HG03039 (cell line): Measurements from ENCODE around the gene GAREM1.
"Not testable (repeated sequence)": the region's sequence is repeated elsewhere in the genome, so short reads cannot be mapped to it uniquely, and the experiment has no call there.

ENCODE experiments used
- ATAC-seq: cut with Tn5 transposase; IDR thresholded peaks from one replicate; pipeline ENCODE4 v1.9.1; 2021; ENCODE audit warnings: mild to moderate bottlenecking, moderate library complexity; ENCODE audit not compliant: unreplicated experiment

GAREM1 gene

DNA sequence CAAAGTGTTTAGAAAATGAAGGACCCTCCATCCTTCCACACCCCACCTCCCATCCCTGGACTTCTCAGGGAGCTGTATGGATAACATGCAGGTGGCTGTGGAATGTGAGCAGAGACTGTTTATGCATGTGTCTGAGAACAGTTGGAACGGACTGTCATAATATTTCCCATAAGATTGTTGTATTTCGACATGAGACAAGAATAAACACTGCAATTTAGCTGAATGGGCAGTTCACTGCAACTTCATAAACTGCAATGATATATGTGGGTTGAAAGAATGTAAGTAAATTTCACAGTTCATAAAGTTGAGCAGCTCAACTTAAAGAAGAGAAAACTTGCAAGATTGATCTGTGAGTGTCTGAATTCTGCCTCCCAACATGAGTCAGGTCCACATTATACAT lies 206.3 kb downstream of the GAREM1 start:
- ATAC-seq = no peak

DNA sequence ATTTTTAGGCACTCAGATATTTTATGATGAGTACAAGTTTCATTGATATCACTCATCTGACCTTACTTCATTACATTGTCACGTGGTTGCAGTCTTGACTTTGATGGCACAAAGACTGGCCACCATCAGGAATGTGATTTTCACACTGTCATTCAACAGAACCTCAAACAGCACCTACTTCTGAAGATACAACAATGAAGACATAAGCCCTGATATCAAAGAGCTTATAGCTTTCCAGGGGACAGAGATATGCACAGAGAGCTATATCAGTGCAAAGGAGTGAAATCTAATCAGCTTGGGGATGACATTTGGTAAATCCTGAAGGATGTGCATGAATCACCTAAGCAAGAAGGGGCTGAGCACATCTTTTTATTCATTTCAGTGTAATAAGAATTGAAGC lies 208.6 kb downstream of the GAREM1 start:
- ATAC-seq = no peak

DNA sequence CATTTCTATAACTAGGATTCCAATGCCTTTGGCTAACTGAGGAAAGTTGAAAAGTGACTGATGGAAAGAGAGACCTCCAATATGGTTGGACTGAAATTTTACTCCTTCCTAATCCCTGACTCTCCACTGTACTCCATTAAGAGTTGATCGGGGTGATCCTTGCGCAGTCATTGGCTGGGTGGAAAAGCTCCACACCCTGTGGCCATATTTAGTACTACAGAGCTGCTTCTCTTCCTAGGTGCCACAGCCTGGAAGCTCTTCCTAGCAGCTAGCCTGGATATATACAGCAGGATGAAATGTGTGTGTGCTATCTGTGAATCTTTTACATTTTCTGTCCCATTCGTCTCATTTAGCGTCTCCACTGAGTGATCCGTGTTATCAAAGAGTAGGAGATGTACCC lies 209.7 kb downstream of the GAREM1 start:
- ATAC-seq = no peak

DNA sequence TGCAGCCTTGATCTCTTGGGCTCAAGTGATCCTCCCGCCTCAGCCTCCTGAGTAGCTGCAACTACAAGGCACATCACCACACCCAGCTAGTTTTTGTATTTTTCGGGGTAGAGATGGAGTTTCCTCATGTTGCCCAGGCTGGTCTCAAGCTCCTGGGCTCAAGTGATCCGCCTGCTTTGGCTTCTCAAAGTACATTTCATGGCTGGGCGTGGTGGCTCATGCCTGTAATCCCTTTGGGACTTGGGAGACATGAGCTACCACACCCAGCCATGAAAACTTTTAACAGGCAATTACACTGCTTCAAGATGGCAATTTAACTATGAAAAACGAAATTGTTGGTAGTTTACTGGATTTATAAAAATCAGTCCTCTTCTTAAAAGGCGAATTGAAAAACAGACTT lies 211.1 kb downstream of the GAREM1 start:
- no peak for ATAC-seq

DNA sequence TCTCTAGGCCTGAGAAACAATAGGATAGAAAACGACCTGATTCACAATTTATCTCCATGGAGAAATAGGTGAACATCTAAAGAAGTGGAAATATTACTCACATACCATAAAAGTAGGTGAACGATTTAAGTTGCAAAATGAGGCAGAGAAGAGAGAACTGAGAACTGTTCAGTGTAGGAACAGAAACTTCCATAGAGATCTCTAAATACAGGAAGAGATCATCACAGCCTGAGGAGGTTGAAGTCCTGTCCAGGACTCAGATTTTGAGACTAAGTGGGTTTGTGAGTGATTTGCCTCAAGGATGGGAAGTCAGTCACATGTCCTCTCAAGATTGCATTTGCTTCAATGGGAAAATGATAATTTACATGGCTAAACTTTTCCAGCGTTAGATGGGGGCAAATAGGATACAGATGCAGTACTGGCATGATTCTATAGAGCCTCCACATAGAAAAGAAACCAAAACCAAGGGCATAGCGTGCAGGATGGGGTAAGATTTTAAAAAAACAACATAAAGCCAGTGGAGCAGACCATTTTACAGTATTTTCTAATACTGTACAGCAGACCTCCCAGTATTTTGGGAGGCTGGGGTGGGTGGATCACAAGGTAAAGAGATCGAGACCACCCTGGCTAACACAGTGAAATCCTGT lies 212.0 kb downstream of the GAREM1 start:
- no peak for ATAC-seq

DNA sequence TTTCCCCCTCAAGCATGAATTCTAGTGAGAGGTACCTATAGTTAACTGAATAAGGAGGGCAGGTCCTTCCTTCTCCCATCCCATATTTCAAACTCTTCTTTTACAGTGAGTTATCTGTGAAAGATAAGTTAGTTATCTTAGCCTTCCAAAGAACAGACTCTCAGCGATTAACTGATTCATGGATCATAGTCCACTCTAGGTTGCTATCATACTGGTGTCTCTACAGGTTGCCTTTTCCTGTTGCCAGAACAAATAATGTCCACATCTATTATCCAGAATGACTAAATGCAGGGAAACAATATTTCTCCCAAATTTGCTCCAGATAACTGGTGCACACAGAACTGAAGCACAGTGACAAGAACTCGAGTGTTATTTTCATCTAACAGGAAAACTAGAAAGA lies 212.5 kb downstream of the GAREM1 start:
- no peak for ATAC-seq

DNA sequence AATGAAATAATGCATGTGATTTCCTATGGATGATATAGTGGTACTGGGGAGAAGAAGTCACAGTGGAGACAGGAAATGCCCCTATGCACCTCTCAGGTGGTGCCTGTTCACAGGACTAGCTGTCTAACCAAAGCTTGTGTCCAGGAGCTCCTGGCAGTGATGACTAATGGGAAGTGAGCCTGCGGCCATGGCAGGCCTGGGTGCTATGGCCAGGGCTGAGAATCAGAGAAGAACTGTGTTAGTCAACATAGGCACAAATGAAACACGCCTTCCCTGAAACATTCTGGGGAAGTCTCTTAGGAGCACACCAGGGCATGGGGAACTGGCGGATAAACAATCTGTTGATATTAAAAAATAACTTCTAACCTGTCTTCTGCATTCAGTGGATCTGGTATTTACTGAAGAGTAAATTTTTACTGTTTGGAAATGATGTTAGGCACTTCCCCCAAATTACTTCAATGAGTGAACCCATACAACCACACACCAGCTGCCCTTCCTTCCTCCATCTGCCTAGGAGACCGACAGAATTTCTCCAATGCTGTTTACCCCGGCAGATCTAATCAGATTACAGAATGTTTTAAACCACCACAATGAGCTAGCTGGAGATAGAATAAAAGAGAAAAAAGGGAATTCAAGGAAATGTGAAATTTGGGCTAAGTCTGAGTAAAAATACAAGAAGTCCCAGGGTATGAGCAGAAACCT lies 213.4 kb downstream of the GAREM1 start:
- no peak for ATAC-seq

DNA sequence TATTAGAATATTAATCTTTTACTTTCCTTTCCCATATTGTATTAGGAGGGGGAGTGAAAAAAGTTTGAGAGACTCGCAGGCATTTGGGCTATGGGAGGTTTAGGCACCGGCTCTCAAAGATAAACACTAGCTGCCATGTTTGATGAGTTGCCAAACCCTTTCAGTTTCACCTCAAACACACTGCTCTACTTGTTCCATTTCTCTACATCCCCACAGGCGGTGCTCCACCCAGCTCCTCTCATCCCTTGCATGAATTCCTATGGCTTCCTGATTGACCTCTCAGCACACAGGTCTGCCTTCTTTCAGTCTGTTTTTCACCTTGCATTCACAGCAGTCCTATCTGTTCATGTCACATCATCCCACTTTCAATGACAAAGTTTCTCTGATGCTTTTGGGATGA lies 215.1 kb downstream of the GAREM1 start:
- no peak for ATAC-seq

DNA sequence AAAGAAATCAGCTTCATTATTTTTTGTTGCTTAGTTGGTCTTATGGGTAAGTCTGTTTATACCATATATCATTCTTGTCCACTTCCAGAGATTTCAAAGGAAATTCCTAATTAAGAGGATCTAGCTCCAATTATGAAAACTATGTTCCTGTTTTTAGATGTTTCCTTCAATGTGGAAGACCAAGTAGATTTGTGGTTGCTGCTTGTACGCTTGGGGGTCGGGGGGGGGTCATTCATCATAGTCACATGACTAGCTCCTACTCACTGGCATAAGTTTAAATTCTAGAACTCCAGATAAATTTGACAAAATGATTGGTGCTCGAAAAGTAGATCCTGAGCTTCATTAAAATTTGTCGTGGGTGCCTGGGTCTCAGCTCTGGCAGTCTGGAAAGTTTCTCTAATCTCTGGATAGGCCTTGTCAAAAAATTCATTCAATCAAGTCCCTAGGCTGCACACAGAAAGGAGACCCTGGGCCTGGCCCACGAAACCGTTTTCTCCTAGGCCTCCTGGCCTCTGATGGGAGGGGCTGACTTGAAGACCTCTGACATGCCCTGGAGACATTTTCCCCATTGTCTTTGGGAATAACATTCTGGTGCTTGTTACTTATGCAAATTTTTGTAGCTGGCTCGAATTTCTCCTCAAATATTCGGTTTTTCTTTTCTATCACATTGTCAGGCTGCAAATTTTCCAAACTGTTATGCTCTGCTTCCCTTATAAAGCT lies 218.4 kb downstream of the GAREM1 start:
- no peak for ATAC-seq

DNA sequence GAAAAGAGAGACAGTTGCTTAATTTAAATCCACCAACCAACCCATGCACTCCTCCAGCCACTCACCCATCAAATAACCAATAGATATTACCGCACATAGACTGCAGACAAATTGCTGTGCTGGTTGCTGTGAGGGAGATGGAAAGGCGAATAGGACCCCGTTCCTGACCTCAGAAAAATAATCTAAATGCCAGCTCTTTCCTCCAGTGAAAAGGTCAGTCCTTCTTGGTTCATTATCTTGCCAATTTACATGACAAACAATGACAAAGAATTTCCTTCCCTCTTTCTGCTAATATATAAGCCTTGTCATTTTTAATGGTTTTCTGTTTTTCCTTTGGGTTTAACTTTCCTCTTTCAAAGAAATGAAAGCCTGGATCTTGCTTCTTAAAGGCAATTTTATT lies 219.2 kb downstream of the GAREM1 start:
- no peak for ATAC-seq

DNA sequence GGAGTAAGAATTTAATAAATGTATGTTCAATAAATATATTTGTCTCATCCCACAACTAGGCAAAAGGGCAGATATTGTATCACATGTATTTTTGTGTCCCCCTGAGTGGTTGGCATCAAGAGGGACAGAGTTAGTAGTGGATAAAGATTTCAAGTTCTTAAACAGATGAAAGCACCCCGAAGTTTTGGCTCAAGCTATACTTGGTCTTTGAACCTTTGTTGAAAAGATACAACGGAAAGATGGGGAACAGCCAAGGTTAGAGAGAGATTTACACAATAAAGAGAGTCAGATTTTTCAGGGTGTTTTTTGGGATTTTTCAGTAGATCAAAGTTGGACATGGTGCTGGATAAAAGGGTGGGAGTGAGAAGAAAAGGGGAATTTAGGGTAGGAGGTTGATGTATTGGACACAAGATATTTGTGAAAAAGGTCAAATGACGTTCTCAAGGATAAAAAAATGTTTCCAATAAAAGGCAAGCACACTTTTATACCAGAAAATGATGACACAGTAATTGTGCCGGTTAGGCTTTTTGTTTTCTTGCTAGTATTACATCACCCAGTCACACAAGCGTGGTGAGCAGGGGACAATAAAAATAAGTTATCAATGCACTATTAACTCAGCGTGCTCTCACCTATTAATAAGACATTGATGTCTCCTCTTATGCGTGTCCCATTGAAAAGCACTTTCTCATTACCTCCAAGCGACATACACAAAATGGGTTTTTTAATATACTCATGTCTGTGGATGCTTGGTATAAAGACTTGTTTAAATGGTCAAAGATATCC lies 221.3 kb downstream of the GAREM1 start:
- ATAC-seq = no peak

DNA sequence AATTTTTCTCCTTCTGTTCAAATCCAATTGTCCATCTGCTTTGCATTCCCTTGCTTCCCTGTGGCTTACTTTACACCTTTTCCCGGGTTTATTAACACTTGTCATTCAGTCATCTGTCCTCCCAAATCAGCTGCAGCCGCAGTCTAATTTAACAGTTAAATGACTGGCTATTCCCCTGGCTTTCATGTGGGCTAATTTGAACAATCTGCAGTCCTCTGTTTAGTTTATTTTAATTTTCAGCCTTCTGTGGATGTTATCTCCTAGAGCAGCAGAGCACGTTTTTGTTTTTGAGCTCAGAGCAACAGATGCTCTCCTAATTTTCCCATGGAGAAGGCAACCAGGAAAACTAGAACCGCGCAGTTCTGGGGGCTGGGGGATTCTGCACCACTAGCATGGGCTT lies 225.8 kb downstream of the GAREM1 start:
- ATAC-seq = no peak

DNA sequence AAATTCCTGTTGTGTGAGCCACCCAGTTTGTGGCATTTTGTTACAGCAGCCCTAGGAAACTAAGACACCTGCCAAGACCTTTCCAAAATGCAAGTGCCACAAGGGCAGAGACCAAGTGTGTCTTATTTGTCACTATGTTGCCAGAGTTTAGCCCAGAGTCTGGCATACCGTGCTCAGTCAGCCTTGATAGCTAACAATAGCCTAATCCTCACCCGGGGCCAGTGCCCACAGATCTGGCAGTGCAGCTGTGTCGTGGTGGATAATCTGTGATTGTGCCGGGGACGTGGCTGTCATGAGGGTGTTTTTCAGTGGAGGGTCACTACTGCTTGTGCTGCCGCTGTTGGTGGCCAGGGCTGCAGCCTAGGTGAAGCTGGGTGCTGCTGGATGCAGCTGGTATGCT lies 227.3 kb downstream of the GAREM1 start:
- no peak for ATAC-seq

DNA sequence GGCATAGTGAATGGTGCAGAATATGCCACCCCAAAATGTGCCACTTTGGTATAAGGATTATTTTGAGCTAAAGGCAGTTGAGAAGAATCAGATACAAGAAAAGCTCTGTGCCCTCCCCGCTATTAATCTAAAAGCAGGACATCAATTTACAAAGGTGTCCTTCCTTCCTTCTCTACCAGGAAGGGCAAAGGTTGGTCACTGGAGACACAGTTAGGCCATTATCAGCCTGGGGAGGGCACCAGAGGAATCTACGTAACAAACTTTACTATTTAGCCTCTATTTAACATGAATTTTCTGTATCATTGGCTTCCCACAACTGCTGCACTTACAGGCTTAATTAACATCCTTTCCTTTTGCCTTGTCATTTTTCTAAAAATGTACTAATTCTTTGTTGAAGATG lies 228.3 kb downstream of the GAREM1 start:
- ATAC-seq = no peak

DNA sequence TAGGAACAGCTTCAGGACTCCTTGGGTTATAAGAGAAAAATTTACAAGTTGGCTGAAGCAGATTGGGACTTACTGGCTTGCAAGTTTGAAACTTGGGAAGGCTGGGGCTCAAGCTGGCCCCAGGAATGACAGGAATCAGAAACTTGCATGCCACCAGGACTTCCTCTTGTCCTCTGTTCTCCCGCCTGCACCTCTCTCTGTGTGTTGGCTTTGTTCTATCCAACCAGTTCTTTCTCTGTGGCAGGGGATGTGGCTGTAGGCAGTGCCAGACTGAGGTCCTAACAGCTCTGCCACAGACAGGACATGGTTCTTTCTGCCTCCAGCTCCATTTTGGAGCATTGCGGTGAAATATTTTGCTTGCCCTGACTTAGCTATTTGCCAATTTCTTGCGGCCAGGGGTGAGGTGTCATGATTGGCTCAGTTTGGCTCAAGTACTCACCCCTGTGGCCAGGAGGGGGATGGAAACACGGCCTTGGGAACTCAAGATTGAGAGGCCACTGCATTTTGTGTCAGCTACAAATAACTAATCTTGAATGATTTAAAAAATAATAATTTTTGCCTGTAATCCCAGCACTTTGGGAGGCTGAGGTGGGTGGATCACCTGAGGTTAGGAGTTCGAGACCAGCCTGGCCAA lies 231.9 kb downstream of the GAREM1 start:
- ATAC-seq = no peak

DNA sequence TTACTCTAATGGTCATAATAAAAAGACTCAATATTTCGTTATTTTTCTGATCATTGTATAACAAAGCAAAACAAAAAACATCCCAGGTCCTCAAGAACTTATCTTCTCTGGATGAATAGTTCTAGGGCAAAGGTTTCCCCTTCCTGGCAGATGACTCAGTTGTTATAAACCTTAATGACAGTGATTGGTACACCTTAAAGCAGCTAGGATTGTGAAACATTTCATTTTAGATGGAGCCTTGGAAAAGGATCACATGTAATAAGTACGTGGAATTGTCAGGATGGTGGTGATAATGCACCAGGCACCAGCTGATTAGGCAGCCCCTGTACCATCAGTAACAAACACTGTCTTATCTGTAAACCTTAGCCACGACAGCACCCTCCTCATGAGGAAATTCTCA lies 233.6 kb downstream of the GAREM1 start:
- ATAC-seq = no peak

DNA sequence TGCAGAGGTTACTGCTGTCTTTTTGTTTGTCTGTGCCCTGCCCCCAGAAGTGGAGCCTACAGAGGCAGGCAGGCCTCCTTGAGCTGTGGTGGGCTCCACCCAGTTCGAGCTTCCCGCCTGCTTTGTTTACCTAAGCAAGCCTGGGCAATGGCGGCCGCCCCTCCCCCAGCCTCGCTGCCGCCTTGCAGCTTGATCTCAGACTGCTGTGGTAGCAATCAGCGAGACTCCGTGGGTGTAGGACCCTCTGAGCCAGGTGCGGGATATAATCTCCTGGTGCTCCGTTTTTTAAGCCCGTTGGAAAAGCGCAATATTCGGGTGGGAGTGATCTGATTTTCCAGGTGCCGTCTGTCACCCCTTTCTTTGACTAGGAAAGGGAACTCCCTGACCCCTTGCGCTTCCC lies 237.3 kb downstream of the GAREM1 start:
- ATAC-seq = not testable (repeated sequence)

DNA sequence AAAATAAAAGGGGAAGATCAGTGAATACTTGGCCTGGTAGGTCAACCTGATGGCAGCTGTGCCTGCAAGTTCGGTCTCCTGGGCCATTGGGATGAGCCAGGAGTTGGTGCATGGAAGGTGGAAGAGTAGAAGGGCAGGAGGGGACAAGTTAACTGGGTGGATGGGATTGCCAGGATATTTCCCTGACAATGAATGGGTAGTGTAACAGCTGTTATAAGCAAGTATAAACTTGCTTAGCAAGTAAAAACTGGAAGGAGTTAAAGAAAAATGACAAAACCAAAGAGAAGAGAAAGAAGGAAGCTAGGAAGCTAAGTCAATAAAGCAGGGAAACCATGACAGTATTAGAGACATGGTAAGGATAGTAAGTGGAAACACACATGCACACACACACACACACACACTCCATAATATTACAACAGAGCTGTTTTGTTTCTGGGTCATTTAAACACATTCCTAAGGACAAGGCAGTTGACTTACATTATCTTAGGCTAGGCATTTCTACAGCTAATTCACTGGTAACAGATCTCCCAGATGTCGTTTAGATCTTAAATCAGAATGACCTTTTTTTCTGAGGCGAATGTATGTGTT lies 251.2 kb downstream of the GAREM1 start:
- no peak for ATAC-seq

DNA sequence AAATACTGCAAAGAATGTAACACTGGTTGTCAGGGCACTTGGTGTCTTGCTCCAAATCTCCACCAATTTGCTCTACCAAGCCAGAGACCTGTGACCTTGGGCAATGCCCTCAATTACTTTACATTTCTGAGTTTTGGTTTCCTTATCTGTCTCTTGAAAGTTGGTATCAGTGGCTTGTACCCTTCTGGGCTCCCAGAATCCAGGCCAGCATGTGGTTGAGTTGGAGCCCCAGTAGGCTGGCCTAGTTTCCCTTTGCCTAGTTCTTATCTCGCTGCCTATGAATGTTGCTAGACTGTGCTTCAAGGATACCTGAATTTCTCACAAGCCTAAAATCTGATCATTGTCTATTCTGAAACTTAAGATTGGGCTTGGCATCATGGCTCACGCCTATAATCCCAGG lies 254.3 kb downstream of the GAREM1 start:
- ATAC-seq = no peak

DNA sequence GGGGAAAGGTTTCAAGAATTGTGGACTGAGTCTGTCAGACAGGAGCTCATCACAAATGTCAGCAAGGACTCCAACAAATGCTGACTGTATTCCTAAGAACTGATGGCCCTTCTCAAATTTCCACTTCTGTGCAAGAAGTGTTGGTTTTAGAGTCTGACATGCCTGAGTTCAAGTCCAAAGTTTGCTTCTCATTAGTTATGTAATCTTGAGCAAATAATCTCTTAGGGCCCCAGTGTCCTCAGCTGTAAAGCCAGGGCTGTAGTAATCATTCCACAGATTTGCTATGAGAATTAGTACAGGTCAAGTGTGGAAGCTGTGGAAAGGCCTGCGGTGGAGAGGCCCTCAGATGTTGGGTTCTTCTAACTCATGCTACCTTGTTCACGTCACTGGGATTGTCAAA lies 257.0 kb downstream of the GAREM1 start:
- no peak for ATAC-seq
